ENCODE measurements around the gene ABLIM2. TPM values are rescaled to one million over a fixed set of nuclear protein-coding genes. Genes with fewer than 3 reads are reported as not detected.

Gene ABLIM2
- total and polyA plus RNA-seq, 10 of the 15 experiments (the other 5 are each of a cell fraction or from before 2014, with no cell fraction given), result 0.03 to 0.15 (median 0.05) TPM; not detected in 7

DNA sequence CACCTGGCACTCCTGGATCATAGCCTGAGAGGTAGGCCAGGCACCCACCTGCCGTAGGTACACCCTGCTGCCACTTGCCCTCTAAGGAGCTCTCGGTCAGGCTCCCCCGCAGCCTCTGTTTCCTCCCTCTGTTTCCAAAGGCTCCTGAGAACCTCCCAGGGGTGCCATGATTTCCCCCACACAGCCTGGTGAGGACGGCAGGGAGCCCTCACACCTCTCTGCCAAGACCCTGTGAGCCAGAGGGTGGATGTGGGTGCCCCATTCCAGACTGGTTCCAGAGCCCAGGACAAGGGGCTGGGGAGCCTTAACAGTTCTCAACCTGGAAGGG, 1.6 kb upstream of the ABLIM2 start (continued):
- no peak for TF ChIP-seq GABPA (IDR thresholded peaks at IDR 0.05; ENCODE audit: low read depth)
- TF ChIP-seq, protein P1, sequence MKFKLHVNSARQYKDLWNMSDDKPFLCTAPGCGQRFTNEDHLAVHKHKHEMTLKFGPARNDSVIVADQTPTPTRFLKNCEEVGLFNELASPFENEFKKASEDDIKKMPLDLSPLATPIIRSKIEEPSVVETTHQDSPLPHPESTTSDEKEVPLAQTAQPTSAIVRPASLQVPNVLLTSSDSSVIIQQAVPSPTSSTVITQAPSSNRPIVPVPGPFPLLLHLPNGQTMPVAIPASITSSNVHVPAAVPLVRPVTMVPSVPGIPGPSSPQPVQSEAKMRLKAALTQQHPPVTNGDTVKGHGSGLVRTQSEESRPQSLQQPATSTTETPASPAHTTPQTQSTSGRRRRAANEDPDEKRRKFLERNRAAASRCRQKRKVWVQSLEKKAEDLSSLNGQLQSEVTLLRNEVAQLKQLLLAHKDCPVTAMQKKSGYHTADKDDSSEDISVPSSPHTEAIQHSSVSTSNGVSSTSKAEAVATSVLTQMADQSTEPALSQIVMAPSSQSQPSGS (IDR thresholded peaks at IDR 0.05; ENCODE audit: low read length), result no peak
- TF ChIP-seq HDAC2 (IDR thresholded peaks at IDR 0.05), result no peak
- no peak for TF ChIP-seq EZH2 (IDR thresholded peaks at IDR 0.05; ENCODE audit: borderline replicate concordance, control insufficient read depth, low read depth, low read length)
- no peak for TF ChIP-seq POLR2A (IDR thresholded peaks at IDR 0.05; ENCODE audit: low read depth, low read length)
- no peak for TF ChIP-seq HCFC1 (IDR thresholded peaks at IDR 0.05; ENCODE audit: low read length)

DNA sequence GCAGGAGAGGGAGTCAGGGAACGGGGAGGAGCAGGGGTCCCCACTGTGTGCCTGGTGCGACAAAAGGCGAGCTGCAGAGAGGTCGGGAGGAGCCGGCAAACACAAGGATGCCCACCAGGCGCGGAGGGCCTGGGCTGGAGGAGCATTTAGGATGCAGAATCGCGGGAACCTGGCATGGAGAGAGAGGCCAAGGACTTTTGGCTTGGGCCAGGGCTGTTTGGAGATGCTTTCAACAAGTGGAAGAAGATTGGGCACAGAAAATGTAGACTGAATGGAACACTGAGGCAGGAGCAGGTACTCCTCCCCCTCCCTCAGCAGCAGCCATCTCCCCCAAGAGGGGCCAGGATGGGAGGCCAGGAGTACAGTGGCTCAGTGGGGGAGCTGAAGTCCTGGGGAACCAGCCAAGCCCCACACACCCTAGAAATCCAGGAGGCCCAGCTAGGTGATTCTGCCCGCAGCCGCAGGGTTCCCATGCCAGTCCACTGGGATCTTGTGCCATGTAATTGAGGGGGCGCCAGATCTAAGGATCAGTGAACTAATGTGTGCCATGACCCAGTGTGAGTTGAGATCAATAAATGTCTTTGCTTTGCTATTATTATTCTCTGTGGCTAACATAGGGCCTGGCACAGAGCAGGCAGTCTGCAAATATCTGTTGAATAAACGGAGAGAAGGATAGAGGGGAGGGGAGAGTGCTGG, 1.1 kb upstream of the ABLIM2 start:
- H3K4me3 ChIP-seq, result peak overlapping the region; percentile 84
- DNase-seq (ENCODE audit: low read depth, low spot score) (no peak), FAIRE-seq (no peak), ATAC-seq (no peak)
- peak overlapping the region; percentile 100 for H3K4me2 ChIP-seq (ENCODE audit: control insufficient read depth, insufficient read depth)
- no peak overlapping the region for H3K27ac ChIP-seq (ENCODE audit: control insufficient read depth, insufficient read depth)
- ChIA-PET RAD21 (ENCODE audit: unreplicated experiment) (interaction anchor here (1.5 kb wide), 1 partner anchor 17 kb away, joined by 6 read pairs; no protein-coding TSS in a partner anchor), POLR2A (interaction anchor here (0.6 to 1.5 kb wide), 4 partner anchors 13 to 199 kb away, joined by 3 to 5 read pairs (median 4); partner anchors contain the start of gene SH3TC1), SMC1A (ENCODE audit: uncharacterized antibody, unreplicated experiment) (interaction anchor here (1.6 kb wide), 2 partner anchors 10 to 13 kb away, joined by 4 to 6 read pairs; no protein-coding TSS in a partner anchor), CTCF (interaction anchor here (0.8 to 1.2 kb wide), 5 partner anchors 12 to 355 kb away, joined by 3 to 5 read pairs (median 4); no protein-coding TSS in a partner anchor)
- 34% methylated on average over 13 of the region's 13 CpGs for WGBS (ENCODE audit: insufficient coverage, insufficient replicate concordance, low lambda C conversion rate, missing lambda C conversion rate)
- in situ Hi-C loops (cut with MboI), result no loop called here
- BruUV-seq (replicated peaks), result no TSS peak
- peak overlapping the region; percentile 96; the same call in 1 of the 2 replicates for H2AFZ ChIP-seq (ENCODE audit: control insufficient read depth, low read depth, low read length)
- TF ChIP-seq NFYB (IDR thresholded peaks at IDR 0.05; ENCODE audit: insufficient read depth, low read depth, low read length) (no peak), SIN3A (IDR thresholded peaks at IDR 0.05; ENCODE audit: low read depth, low read length) (no peak), TBL1XR1 (IDR thresholded peaks at IDR 0.05; ENCODE audit: low read depth, low read length) (no peak), RELA (IDR thresholded peaks at IDR 0.05; ENCODE audit: borderline replicate concordance, partially characterized antibody) (no peak)
- TF ChIP-seq, protein P2, sequence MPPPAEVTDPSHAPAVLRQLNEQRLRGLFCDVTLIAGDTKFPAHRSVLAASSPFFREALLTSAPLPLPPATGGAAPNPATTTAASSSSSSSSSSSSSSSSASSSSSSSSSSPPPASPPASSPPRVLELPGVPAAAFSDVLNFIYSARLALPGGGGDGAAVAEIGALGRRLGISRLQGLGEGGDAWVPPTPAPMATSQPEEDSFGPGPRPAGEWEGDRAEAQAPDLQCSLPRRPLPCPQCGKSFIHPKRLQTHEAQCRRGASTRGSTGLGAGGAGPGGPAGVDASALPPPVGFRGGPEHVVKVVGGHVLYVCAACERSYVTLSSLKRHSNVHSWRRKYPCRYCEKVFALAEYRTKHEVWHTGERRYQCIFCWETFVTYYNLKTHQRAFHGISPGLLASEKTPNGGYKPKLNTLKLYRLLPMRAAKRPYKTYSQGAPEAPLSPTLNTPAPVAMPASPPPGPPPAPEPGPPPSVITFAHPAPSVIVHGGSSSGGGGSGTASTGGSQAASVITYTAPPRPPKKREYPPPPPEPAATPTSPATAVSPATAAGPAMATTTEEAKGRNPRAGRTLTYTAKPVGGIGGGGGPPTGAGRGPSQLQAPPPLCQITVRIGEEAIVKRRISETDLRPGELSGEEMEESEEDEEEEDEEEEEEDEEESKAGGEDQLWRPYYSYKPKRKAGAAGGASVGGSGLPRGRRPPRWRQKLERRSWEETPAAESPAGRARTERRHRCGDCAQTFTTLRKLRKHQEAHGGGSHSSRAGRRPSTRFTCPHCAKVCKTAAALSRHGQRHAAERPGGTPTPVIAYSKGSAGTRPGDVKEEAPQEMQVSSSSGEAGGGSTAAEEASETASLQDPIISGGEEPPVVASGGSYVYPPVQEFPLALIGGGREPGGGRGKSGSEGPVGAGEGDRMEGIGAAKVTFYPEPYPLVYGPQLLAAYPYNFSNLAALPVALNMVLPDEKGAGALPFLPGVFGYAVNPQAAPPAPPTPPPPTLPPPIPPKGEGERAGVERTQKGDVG (CRISPR knock-in tag; IDR thresholded peaks at IDR 0.05), result no peak
- no peaks in the 10 kb centered on the region for H4K20me1 ChIP-seq (ENCODE audit: control insufficient read depth, insufficient read depth)
- intact Hi-C loops (cut with micrococcal nuclease; ENCODE audit: unreplicated experiment), result no loop called here
- H3K27me3 ChIP-seq (replicated peaks in 1 of 2; ENCODE audit: control insufficient read depth in 2 of 2, insufficient read depth in 2 of 2, low read length in 1 of 2), result no peaks in the 10 kb centered on the region
- no peaks in the 10 kb centered on the region for H3K9me3 ChIP-seq (replicated peaks; ENCODE audit: control insufficient read depth, insufficient read depth, low read length)
- no peaks in the 10 kb centered on the region for H3K36me3 ChIP-seq (ENCODE audit: control insufficient read depth in 2 of 2, insufficient read depth in 2 of 2, low read length in 1 of 2)
- peaks cover 5% of the 10 kb centered on the region for H3K4me1 ChIP-seq (ENCODE audit: control insufficient read depth, insufficient read depth, low read length)
- peak overlapping the region; percentile 68 for H3K9ac ChIP-seq (ENCODE audit: control insufficient read depth, insufficient read depth, low read length)
- no peaks in the 10 kb centered on the region; the same call in 1 of the 2 replicates for H3K79me2 ChIP-seq (ENCODE audit: control insufficient read depth, insufficient read depth, low read length)
